Liver (tissue), 9 donors: ENCODE measurements around the gene KLKB1. TPM values are rescaled to one million over a fixed set of nuclear protein-coding genes. Genes with fewer than 3 reads are reported as not detected.

Source experiments
- DNase-seq: peaks from one replicate; pipeline ENCODE4 v3.0.0-alpha.2; 2017; ENCODE audit warnings: low spot score
- H3K27ac ChIP-seq, 2 donors: one replicate each; pipeline ENCODE4 v1.7.0; 2013; ENCODE audit warnings: inconsistent platforms in 2 of 2, low read length in 2 of 2, control low read depth in 1 of 2, low read depth in 1 of 2, mild to moderate bottlenecking in 1 of 2
- H3K27me3 ChIP-seq, 4 donors: one replicate each; pipeline versions ENCODE4 v1.6.1 to v1.7.0; 2013; ENCODE audit warnings: low read length in 3 of 4, inconsistent platforms in 1 of 4, mild to moderate bottlenecking in 1 of 4, moderate library complexity in 1 of 4; ENCODE audit not compliant: control insufficient read depth in 4 of 4, insufficient read depth in 4 of 4
- H3K36me3 ChIP-seq, 4 donors: one replicate each; pipeline versions ENCODE4 v1.6.1 to v1.7.0; 2013; ENCODE audit warnings: low read length in 3 of 4, mild to moderate bottlenecking in 3 of 4, low read depth in 1 of 4, moderate library complexity in 1 of 4; ENCODE audit not compliant: control insufficient read depth in 4 of 4, insufficient read depth in 3 of 4
- H3K4me1 ChIP-seq, 4 donors: one replicate each; pipeline versions ENCODE4 v1.6.1 to v1.7.0; 2013; ENCODE audit warnings: low read length in 3 of 4, mild to moderate bottlenecking in 3 of 4, moderate library complexity in 1 of 4; ENCODE audit not compliant: control insufficient read depth in 4 of 4, insufficient read depth in 4 of 4
- H3K4me3 ChIP-seq, 3 donors: one replicate each; pipeline versions ENCODE4 v1.6.1 to v1.7.0; 2013; ENCODE audit warnings: low read length in 3 of 3, control low read depth in 1 of 3, low read depth in 1 of 3, mild to moderate bottlenecking in 1 of 3
- H3K9ac ChIP-seq, 2 donors: one replicate each; pipeline ENCODE4 v1.7.0; 2013; ENCODE audit warnings: low read length in 2 of 2, mild to moderate bottlenecking in 2 of 2, moderate library complexity in 2 of 2, control low read depth in 1 of 2, low read depth in 1 of 2
- H3K9me3 ChIP-seq, 4 donors: one replicate each; pipeline versions ENCODE4 v1.6.1 to v1.7.0; 2013; ENCODE audit warnings: low read length in 3 of 4; ENCODE audit not compliant: control insufficient read depth in 4 of 4
- ATF3 ChIP-seq: IDR thresholded peaks from 2 replicates; pipeline ENCODE4 v1.6.1; 2016; ENCODE audit warnings: antibody characterized with exemption
- CTCF ChIP-seq: fragments of 150-350 bp; IDR thresholded peaks from 2 replicates; pipeline ENCODE4 v1.5.1; 2017; ENCODE audit warnings: improper control_type of control experiment, low read depth, low read length; ENCODE audit not compliant: missing input control
- EGR1 ChIP-seq, 2 donors: IDR thresholded peaks; 2 replicates each; pipeline ENCODE4 v1.6.1; 2016 to 2018; ENCODE audit warnings: antibody characterized with exemption in 2 of 2, low read depth in 2 of 2
- FOXA1 ChIP-seq: IDR thresholded peaks from 2 replicates; pipeline ENCODE4 v1.6.1; 2016; ENCODE audit warnings: antibody characterized with exemption
- FOXA2 ChIP-seq: IDR thresholded peaks from 2 replicates; pipeline ENCODE4 v1.6.1; 2016; ENCODE audit warnings: antibody characterized with exemption
- GABPA ChIP-seq, 2 donors: IDR thresholded peaks in 1 of 2; conservative IDR thresholded peaks in 1 of 2; 2 replicates each; pipeline ENCODE4 v1.6.1; 2016; ENCODE audit warnings: antibody characterized with exemption in 2 of 2, mild to moderate bottlenecking in 1 of 2, moderate library complexity in 1 of 2
- HNF4A ChIP-seq, 2 donors: conservative IDR thresholded peaks; 2 replicates each; pipeline ENCODE4 v1.6.1; 2016; ENCODE audit warnings: antibody characterized with exemption in 2 of 2, mild to moderate bottlenecking in 2 of 2
- HNF4G ChIP-seq: IDR thresholded peaks from 2 replicates; pipeline ENCODE4 v1.6.1; 2016; ENCODE audit warnings: antibody characterized with exemption
- JUND ChIP-seq, 2 donors: IDR thresholded peaks; 2 replicates each; pipeline ENCODE4 v1.6.1; 2016; ENCODE audit warnings: antibody characterized with exemption in 2 of 2
- MAX ChIP-seq: IDR thresholded peaks from 2 replicates; pipeline ENCODE4 v1.6.1; 2016; ENCODE audit warnings: antibody characterized with exemption
- NR2F2 ChIP-seq: IDR thresholded peaks from 2 replicates; pipeline ENCODE4 v1.6.1; 2016; ENCODE audit warnings: antibody characterized with exemption
- RAD21 ChIP-seq, 2 donors: IDR thresholded peaks; 2 replicates each; pipeline ENCODE4 v1.6.1; 2016; ENCODE audit warnings: antibody characterized with exemption in 2 of 2, mild to moderate bottlenecking in 2 of 2
- REST ChIP-seq: IDR thresholded peaks from 2 replicates; pipeline ENCODE4 v1.6.1; 2016; ENCODE audit warnings: antibody characterized with exemption, mild to moderate bottlenecking
- RXRA ChIP-seq, 2 donors: IDR thresholded peaks; 2 replicates each; pipeline ENCODE4 v1.6.1; 2017 to 2018; ENCODE audit warnings: antibody characterized with exemption in 2 of 2, mild to moderate bottlenecking in 1 of 2
- SP1 ChIP-seq: IDR thresholded peaks from 2 replicates; pipeline ENCODE4 v1.6.1; 2018; ENCODE audit warnings: antibody characterized with exemption, mild to moderate bottlenecking
- TAF1 ChIP-seq: conservative IDR thresholded peaks from 2 replicates; pipeline ENCODE4 v1.6.1; 2016; ENCODE audit warnings: antibody characterized with exemption, mild to moderate bottlenecking
- YY1 ChIP-seq: IDR thresholded peaks from 2 replicates; pipeline ENCODE4 v1.6.1; 2016; ENCODE audit warnings: antibody characterized with exemption, mild to moderate bottlenecking
- ZBTB33 ChIP-seq: IDR thresholded peaks from 2 replicates; pipeline ENCODE4 v1.6.1; 2016; ENCODE audit warnings: antibody characterized with exemption
- WGBS: extraction: QIAGEN DNeasy Blood & Tissue Kit; methylation state at CpG from one replicate; pipeline ENCODE4 v1.1.7; 2013; 5-methylcytosine and 5-hydroxymethylcytosine counted together
- polyA plus RNA-seq, 2 donors: library from polyadenylated mRNA; stranded (reverse) in 1 of 2; unstranded in 1 of 2; fragments of 200-250 nt in 1 of 2; fragments of >200 nt in 1 of 2; fragmentation: Nextera tagmentation in 1 of 2; extraction: Ambion mirVana in 1 of 2; gene quantifications; one replicate each; pipeline versions ENCODE4 v1.2.1 to v1.2.3, GENCODE V29; 2013 to 2015
- total RNA-seq, 2 donors: library from RNA; depleted of rRNA; stranded (reverse); fragments of >200 nt; gene quantifications; one replicate each; pipeline ENCODE4 v1.2.3, GENCODE V29; 2014
- donor health status: healthy.
- donor health status: healthy.
- donor health status: healthy.
- donor health status: healthy.
- donor health status: healthy.

KLKB1 gene
- total and polyA plus RNA-seq, 4 donors, result 36.5 to 78.9 (median 60.2) TPM

- WGBS, result 74% methylated on average over 13 of the region's 13 CpGs
- Histone ChIP-seq H3K9ac (no peak overlapping the region), H3K27ac (peak overlapping the region; percentile 19 to 44), H3K27me3 (no peaks in the 10 kb centered on the region), H3K9me3 (no peaks in the 10 kb centered on the region), H3K36me3 (peaks cover 0 to 42% (median 39%) of the 10 kb centered on the region in 4 donors), H3K4me1 (peaks cover 0 to 3% (median 0%) of the 10 kb centered on the region in 4 donors), H3K4me3 (no peak overlapping the region)
- TF ChIP-seq HNF4A (conservative IDR thresholded peaks at IDR 0.05) (peak; percentile 7 to 17), EGR1 (IDR thresholded peaks at IDR 0.05; ENCODE audit: low read depth in 2 of 2) (no peak)
- no peak for DNase-seq
These were observed 22.6 kb upstream of the KLKB1 start for GRCh38 chr4:186204686-186205085.

GRCh38 chr4:186205156-186205555 lies 22.2 kb upstream of the KLKB1 start:
- peaks cover 0 to 45% (median 42%) of the 10 kb centered on the region in 4 donors for H3K36me3 ChIP-seq
- DNase-seq, result no peak
- no peak for TF ChIP-seq EGR1 (IDR thresholded peaks at IDR 0.05; ENCODE audit: low read depth in 2 of 2)
- TF ChIP-seq RAD21 (IDR thresholded peaks at IDR 0.05), result no peak
- TF ChIP-seq FOXA1, result no peak
- no peak for TF ChIP-seq HNF4A (conservative IDR thresholded peaks at IDR 0.05)
- TF ChIP-seq JUND (IDR thresholded peaks at IDR 0.05), result no peak
- no peak for TF ChIP-seq ATF3
- TF ChIP-seq YY1, result no peak
- TF ChIP-seq GABPA (IDR thresholded peaks at IDR 0.05 in 1 of 2, conservative IDR thresholded peaks at IDR 0.05 in 1 of 2), result no peak
- no peak for TF ChIP-seq CTCF
- TF ChIP-seq ZBTB33, result no peak
- no peak for TF ChIP-seq NR2F2
- no peak for TF ChIP-seq SP1
- no peak for TF ChIP-seq FOXA2
- TF ChIP-seq TAF1, result no peak
- no peak for TF ChIP-seq RXRA (IDR thresholded peaks at IDR 0.05)
- no peak for TF ChIP-seq REST
- no peak for TF ChIP-seq HNF4G
- TF ChIP-seq MAX, result no peak
- no peaks in the 10 kb centered on the region for H3K9me3 ChIP-seq
- no peak overlapping the region for H3K9ac ChIP-seq
- H3K4me1 ChIP-seq, result peaks cover 0 to 3% (median 0%) of the 10 kb centered on the region in 4 donors
- H3K27me3 ChIP-seq, result no peaks in the 10 kb centered on the region
- no peak overlapping the region for H3K27ac ChIP-seq
- WGBS, result 90% methylated on average over 8 of the region's 8 CpGs
- H3K4me3 ChIP-seq, result no peak overlapping the region
